Body of pancreas (tissue), 4 donors: Measurements from ENCODE around the gene CYTH1. TPM values are rescaled to one million over a fixed set of nuclear protein-coding genes. Genes with fewer than 3 reads are reported as not detected.
A peak's percentile ranks its signal among the peaks of the same experiment; 100 is the strongest.

Experiments used
- ATAC-seq: fragments of 150-250 bp; one replicate; pipeline ENCODE4 v1.9.1; 2016
- DNase-seq, 4 donors: peaks; one replicate each; pipeline ENCODE4 v3.0.0-alpha.2; 2019
- H3K27ac ChIP-seq, 4 donors: fragments of 200-600 bp; sonication (generic); 1 replicate in 3 of 4; 2 replicates in 1 of 4; pipeline versions ENCODE4 v1.5.1 to v1.6.1; 2016 to 2019; ENCODE audit warnings: mild to moderate bottlenecking in 1 of 4, mixed read lengths in 1 of 4, moderate library complexity in 1 of 4
- H3K27me3 ChIP-seq, 2 donors: fragments of 200-600 bp; sonication (generic); one replicate each; pipeline ENCODE4 v1.6.0; 2016; ENCODE audit warnings: mild to moderate bottlenecking in 1 of 2
- H3K36me3 ChIP-seq, 2 donors: fragments of 200-600 bp; sonication (generic); replicated peaks in 1 of 2; 2 replicates each; pipeline ENCODE4 v1.5.1; 2016; ENCODE audit warnings: low read depth in 2 of 2; ENCODE audit not compliant: insufficient read depth in 1 of 2
- H3K4me1 ChIP-seq: fragments of 200-600 bp; sonication (generic); one replicate; pipeline ENCODE4 v1.6.0; 2016
- H3K4me3 ChIP-seq, 2 donors: fragments of 200-600 bp; sonication (generic); 1 replicate in 1 of 2; 2 replicates in 1 of 2; pipeline ENCODE4 v1.5.1; 2016 to 2019
- H3K9me3 ChIP-seq, 3 donors: fragments of 200-600 bp; sonication (generic); 1 replicate in 2 of 3; 2 replicates in 1 of 3; pipeline ENCODE4 v1.5.1; 2016
- CTCF ChIP-seq, 7 experiments: fragments of 450-650 bp in 4 of 7; fragments of 200-600 bp in 3 of 7; sonication (generic) in 3 of 7; IDR thresholded peaks; one replicate each; pipeline ENCODE4 v1.5.1; 2016 to 2019; ENCODE audit warnings: antibody characterized with exemption in 7 of 7
- POLR2A ChIP-seq, 3 donors: fragments of 450-650 bp; IDR thresholded peaks; one replicate each; pipeline ENCODE4 v1.6.1; 2016; ENCODE audit warnings: antibody characterized with exemption in 3 of 3, mild to moderate bottlenecking in 2 of 3
- WGBS, 2 donors: methylation state at CpG; one replicate each; pipeline ENCODE4 v1.1.5; 2017; 5-methylcytosine and 5-hydroxymethylcytosine counted together
- intact Hi-C: fragments of 100-400 bp; cut with DNase I; formaldehyde crosslinking; loops from one replicate; pipeline ENCODE4 v1.15.1; 2023
- total RNA-seq, 2 donors: library from RNA; depleted of rRNA; stranded (reverse); fragments of >200 nt; gene quantifications; one replicate each; pipeline ENCODE4 v1.1.0, GENCODE V29; 2016

Gene CYTH1
- total RNA-seq, 2 donors from 2014 or later: 32.2 to 60.6 TPM

- no peak for ATAC-seq
- intact Hi-C loops: no loop called here
These were observed 12.8 kb downstream of the CYTH1 start for GRCh38 chr17:78769196-78769773.

GRCh38 chr17:78767806-78768205, 14.3 kb downstream of the CYTH1 start:
- no peak for ATAC-seq
- no peak overlapping the region for H3K4me3 ChIP-seq
- no peak for DNase-seq
- no peaks in the 10 kb centered on the region for H3K36me3 ChIP-seq
- 67 to 69% methylated on average over 4 of the region's 4 CpGs for WGBS, 2 donors
- intact Hi-C loops: no loop called here
- TF ChIP-seq CTCF (IDR thresholded peaks at IDR 0.05): no peak
- TF ChIP-seq POLR2A (IDR thresholded peaks at IDR 0.05): no peak
- H3K27me3 ChIP-seq: no peaks in the 10 kb centered on the region
- H3K4me1 ChIP-seq: no peaks in the 10 kb centered on the region
- H3K27ac ChIP-seq: no peak overlapping the region
- no peaks in the 10 kb centered on the region for H3K9me3 ChIP-seq

More at GRCh38 chr17:78769196-78769773, 12.8 kb downstream of the CYTH1 start:
- 96 to 99% methylated on average over 7 of the region's 7 CpGs for WGBS, 2 donors
- no peaks in the 10 kb centered on the region for H3K27me3 ChIP-seq
- TF ChIP-seq CTCF (IDR thresholded peaks at IDR 0.05): no peak
- TF ChIP-seq POLR2A (IDR thresholded peaks at IDR 0.05): no peak
- H3K9me3 ChIP-seq: no peaks in the 10 kb centered on the region
- no peaks in the 10 kb centered on the region for H3K4me1 ChIP-seq
- no peak overlapping the region for H3K4me3 ChIP-seq
- H3K27ac ChIP-seq: no peak overlapping the region
- no peak for DNase-seq
- H3K36me3 ChIP-seq: no peaks in the 10 kb centered on the region

GRCh38 chr17:78766743-78767294, 15.3 kb downstream of the CYTH1 start:
- TF ChIP-seq POLR2A (IDR thresholded peaks at IDR 0.05): no peak
- TF ChIP-seq CTCF (IDR thresholded peaks at IDR 0.05): no peak
- DNase-seq (no peak), ATAC-seq (peak; percentile 23)
- H3K4me3 ChIP-seq: no peak overlapping the region
- intact Hi-C loops: no loop called here
- no peaks in the 10 kb centered on the region for H3K9me3 ChIP-seq
- no peaks in the 10 kb centered on the region for H3K27me3 ChIP-seq
- H3K4me1 ChIP-seq: peaks cover 6% of the 10 kb centered on the region
- H3K27ac ChIP-seq: no peak overlapping the region
- 79 to 81% methylated on average over 5 of the region's 5 CpGs for WGBS, 2 donors
- H3K36me3 ChIP-seq: no peaks in the 10 kb centered on the region

- intact Hi-C loops: no loop called here
- TF ChIP-seq CTCF (IDR thresholded peaks at IDR 0.05): no peak
- TF ChIP-seq POLR2A (IDR thresholded peaks at IDR 0.05): no peak
- DNase-seq: no peak
- no peaks in the 10 kb centered on the region for H3K36me3 ChIP-seq
- H3K27me3 ChIP-seq: no peaks in the 10 kb centered on the region
- no peak for ATAC-seq
- 71 to 75% methylated on average over 2 of the region's 2 CpGs for WGBS, 2 donors
- H3K9me3 ChIP-seq: no peaks in the 10 kb centered on the region
- peaks cover 12% of the 10 kb centered on the region for H3K4me1 ChIP-seq
- H3K4me3 ChIP-seq: no peak overlapping the region
- H3K27ac ChIP-seq: no peak overlapping the region
These were observed 15.8 kb downstream of the CYTH1 start for GRCh38 chr17:78766225-78766624.

GRCh38 chr17:78765821-78766220, 16.3 kb downstream of the CYTH1 start:
- no peak for DNase-seq
- Histone ChIP-seq H3K36me3 (no peaks in the 10 kb centered on the region), H3K9me3 (no peaks in the 10 kb centered on the region), H3K4me3 (no peak overlapping the region), H3K4me1 (peaks cover 16% of the 10 kb centered on the region), H3K27ac (no peak overlapping the region), H3K27me3 (no peaks in the 10 kb centered on the region)
- intact Hi-C loops: no loop called here
- TF ChIP-seq POLR2A (IDR thresholded peaks at IDR 0.05) (no peak), CTCF (IDR thresholded peaks at IDR 0.05) (no peak)
- WGBS, 2 donors: 90 to 91% methylated on average over 3 of the region's 3 CpGs
- no peak for ATAC-seq
